ENCODE measurements around the gene POM121L12. TPM values are rescaled to one million over a fixed set of nuclear protein-coding genes. Genes with fewer than 3 reads are reported as not detected.

The POM121L12 gene
- total and polyA plus RNA-seq, 2 donors (not counting 1 experiment from before 2014, with no cell fraction given), result not detected

- Histone ChIP-seq H4K20me1 (ENCODE audit: control insufficient read depth, extremely low read depth, insufficient read depth, low read length) (no peaks in the 10 kb centered on the region), H2AFZ (ENCODE audit: low read length) (no peak overlapping the region), H3K36me3 (ENCODE audit: control insufficient read depth, insufficient read depth, low read length) (no peaks in the 10 kb centered on the region), H3K9me3 (ENCODE audit: control insufficient read depth, insufficient read depth, low read depth, low read length) (no peaks in the 10 kb centered on the region), H3K4me3 (replicated peaks in 1 of 4; ENCODE audit: control extremely low read depth in 1 of 4, insufficient read depth in 1 of 4, low read depth in 3 of 4, low read length in 4 of 4) (no peak overlapping the region), H3K4me1 (ENCODE audit: control insufficient read depth, extremely low read depth, insufficient read depth, low read length) (no peaks in the 10 kb centered on the region), H3K9ac (ENCODE audit: insufficient read depth, low read length) (no peak overlapping the region), H3K27me3 (ENCODE audit: control insufficient read depth, insufficient read depth, low read length) (no peaks in the 10 kb centered on the region), H3K27ac (ENCODE audit: insufficient read depth, low read length) (no peak overlapping the region), H3K79me2 (ENCODE audit: control insufficient read depth, insufficient read depth, low read length) (no peaks in the 10 kb centered on the region), H3K4me2 (ENCODE audit: extremely low read depth, insufficient read depth, low read length) (no peak overlapping the region)
- TF ChIP-seq EZH2 (IDR thresholded peaks at IDR 0.05; ENCODE audit: low read length, missing control alignments) (no peak), CTCF (conservative IDR thresholded peaks at IDR 0.05 in 1 of 2, IDR thresholded peaks at IDR 0.05 in 1 of 2; ENCODE audit: low read depth in 1 of 2, low read length in 2 of 2) (no peak)
- no peak for DNase-seq (ENCODE audit: low read depth in 2 of 2)
Observed at GRCh38 chr7:53003653-53004445, 31.6 kb upstream of the POM121L12 start.

DNA sequence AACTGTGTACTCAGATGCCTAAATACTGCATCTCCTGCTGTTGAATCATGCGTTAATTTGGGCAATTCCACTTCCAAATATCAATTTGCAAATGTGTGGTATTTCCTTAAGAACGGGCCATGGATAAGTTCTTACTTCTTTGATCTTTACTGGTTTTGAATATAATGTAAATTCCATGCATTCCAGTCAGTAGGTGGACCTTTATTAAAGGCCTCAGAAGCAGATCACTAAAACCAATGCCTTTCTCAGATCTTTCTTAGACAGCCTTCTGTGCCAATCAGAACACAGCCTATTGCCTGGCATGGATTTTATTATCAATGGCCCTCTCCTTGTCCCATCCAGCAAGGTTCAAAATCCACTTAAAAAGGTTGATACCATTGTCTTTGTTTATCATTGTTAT, 21.5 kb upstream of the POM121L12 start:
- Histone ChIP-seq H3K27me3 (ENCODE audit: control insufficient read depth, insufficient read depth, low read length) (no peaks in the 10 kb centered on the region), H3K4me2 (ENCODE audit: extremely low read depth, insufficient read depth, low read length) (no peak overlapping the region), H3K4me1 (ENCODE audit: control insufficient read depth, extremely low read depth, insufficient read depth, low read length) (no peaks in the 10 kb centered on the region), H3K36me3 (ENCODE audit: control insufficient read depth, insufficient read depth, low read length) (no peaks in the 10 kb centered on the region), H3K9me3 (ENCODE audit: control insufficient read depth, insufficient read depth, low read depth, low read length) (no peaks in the 10 kb centered on the region), H2AFZ (ENCODE audit: low read length) (no peak overlapping the region), H4K20me1 (ENCODE audit: control insufficient read depth, extremely low read depth, insufficient read depth, low read length) (no peaks in the 10 kb centered on the region), H3K4me3 (replicated peaks in 1 of 4; ENCODE audit: control extremely low read depth in 1 of 4, insufficient read depth in 1 of 4, low read depth in 3 of 4, low read length in 4 of 4) (no peak overlapping the region), H3K27ac (ENCODE audit: insufficient read depth, low read length) (no peak overlapping the region), H3K9ac (ENCODE audit: insufficient read depth, low read length) (no peak overlapping the region), H3K79me2 (ENCODE audit: control insufficient read depth, insufficient read depth, low read length) (no peaks in the 10 kb centered on the region)
- peak in 1 of 2 donors; percentile 0 for DNase-seq (ENCODE audit: low read depth in 2 of 2)
- TF ChIP-seq CTCF (conservative IDR thresholded peaks at IDR 0.05 in 1 of 2, IDR thresholded peaks at IDR 0.05 in 1 of 2; ENCODE audit: low read depth in 1 of 2, low read length in 2 of 2) (no peak), EZH2 (IDR thresholded peaks at IDR 0.05; ENCODE audit: low read length, missing control alignments) (no peak)

DNA sequence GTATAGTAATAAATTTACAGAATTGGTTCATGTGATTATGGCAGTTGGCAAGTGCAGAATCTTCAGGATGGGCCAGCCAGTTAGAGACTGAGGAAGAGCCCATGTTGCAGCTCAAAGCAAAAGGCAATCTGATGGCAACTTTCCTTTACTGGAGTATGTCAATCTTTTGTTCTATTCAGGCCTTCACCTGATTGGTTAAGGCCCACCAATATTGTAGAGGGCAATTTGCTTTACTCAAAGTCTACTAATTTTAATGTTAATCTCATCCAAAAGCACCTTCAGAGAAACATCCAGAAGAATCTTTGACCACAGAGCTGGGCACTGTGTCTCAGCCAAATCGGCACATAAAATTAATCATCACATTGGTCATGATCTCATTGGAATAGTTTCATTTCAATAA, 20.0 kb upstream of the POM121L12 start:
- Histone ChIP-seq H3K4me2 (ENCODE audit: extremely low read depth, insufficient read depth, low read length) (no peak overlapping the region), H3K27ac (ENCODE audit: insufficient read depth, low read length) (no peak overlapping the region), H3K36me3 (ENCODE audit: control insufficient read depth, insufficient read depth, low read length) (no peaks in the 10 kb centered on the region), H3K4me1 (ENCODE audit: control insufficient read depth, extremely low read depth, insufficient read depth, low read length) (no peaks in the 10 kb centered on the region), H3K27me3 (ENCODE audit: control insufficient read depth, insufficient read depth, low read length) (no peaks in the 10 kb centered on the region), H3K79me2 (ENCODE audit: control insufficient read depth, insufficient read depth, low read length) (no peaks in the 10 kb centered on the region), H2AFZ (ENCODE audit: low read length) (no peak overlapping the region), H3K9ac (ENCODE audit: insufficient read depth, low read length) (no peak overlapping the region), H4K20me1 (ENCODE audit: control insufficient read depth, extremely low read depth, insufficient read depth, low read length) (no peaks in the 10 kb centered on the region), H3K9me3 (ENCODE audit: control insufficient read depth, insufficient read depth, low read depth, low read length) (no peaks in the 10 kb centered on the region), H3K4me3 (replicated peaks in 1 of 4; ENCODE audit: control extremely low read depth in 1 of 4, insufficient read depth in 1 of 4, low read depth in 3 of 4, low read length in 4 of 4) (no peak overlapping the region)
- DNase-seq (ENCODE audit: low read depth in 2 of 2), result no peak
- no peak for TF ChIP-seq CTCF (conservative IDR thresholded peaks at IDR 0.05 in 1 of 2, IDR thresholded peaks at IDR 0.05 in 1 of 2; ENCODE audit: low read depth in 1 of 2, low read length in 2 of 2)
- no peak for TF ChIP-seq EZH2 (IDR thresholded peaks at IDR 0.05; ENCODE audit: low read length, missing control alignments)

Measured in fibroblast of lung (primary cell).